HepG2 (cell line): ENCODE data around the gene DHX57. TPM values are rescaled to one million over a fixed set of nuclear protein-coding genes. Genes with fewer than 3 reads are reported as not detected.

ENCODE experiments used
- AHR ChIP-seq: IDR thresholded peaks from 2 replicates; pipeline ENCODE4 v1.6.1; 2018; ENCODE audit warnings: missing genetic modification reagents, missing compliant biosample characterization
- BORCS8-MEF2B ChIP-seq: sonication (generic); formaldehyde crosslinking; IDR thresholded peaks from 2 replicates; pipeline ENCODE4 v1.8.0; 2022; ENCODE audit warnings: mild to moderate bottlenecking, missing genetic modification reagents
- CREM ChIP-seq, 2 experiments: sonication (generic) in 1 of 2; formaldehyde crosslinking in 1 of 2; IDR thresholded peaks; 2 replicates each; pipeline versions ENCODE4 v1.4.0 to v1.6.1; 2016 to 2020; ENCODE audit warnings: antibody characterized with exemption in 1 of 2, mild to moderate bottlenecking in 1 of 2, missing genetic modification reagents in 1 of 2
- EEA1 ChIP-seq: sonication (generic); formaldehyde crosslinking; IDR thresholded peaks from 2 replicates; pipeline ENCODE4 v1.5.1; 2020; ENCODE audit warnings: mild to moderate bottlenecking, missing genetic modification reagents, borderline replicate concordance
- MIER3 ChIP-seq: IDR thresholded peaks from 2 replicates; pipeline ENCODE4 v1.6.1; 2016; ENCODE audit warnings: missing compliant biosample characterization, borderline replicate concordance
- NFATC3 ChIP-seq: sonication (generic); formaldehyde crosslinking; IDR thresholded peaks from 2 replicates; pipeline ENCODE4 v1.5.1; 2020; ENCODE audit warnings: mild to moderate bottlenecking, missing genetic modification reagents
- NFE2L1 ChIP-seq: sonication (generic); formaldehyde crosslinking; IDR thresholded peaks from 2 replicates; pipeline ENCODE4 v1.4.0; 2020; ENCODE audit warnings: missing genetic modification reagents, mild to moderate bottlenecking, borderline replicate concordance
- RELA ChIP-seq: sonication (generic); formaldehyde crosslinking; IDR thresholded peaks from 2 replicates; pipeline ENCODE4 v1.4.0; 2020; ENCODE audit warnings: missing genetic modification reagents
- RFX1 ChIP-seq: fragments of 450-650 bp; IDR thresholded peaks from 2 replicates; pipeline ENCODE4 v1.6.1; 2017
- RFX3 ChIP-seq: IDR thresholded peaks from 2 replicates; pipeline ENCODE4 v1.6.1; 2016; ENCODE audit warnings: missing biosample characterization, missing genetic modification reagents
- TBX2 ChIP-seq: sonication (generic); formaldehyde crosslinking; IDR thresholded peaks from 2 replicates; pipeline ENCODE4 v1.5.0; 2020; ENCODE audit warnings: missing genetic modification reagents, mild to moderate bottlenecking, borderline replicate concordance
- THAP9 ChIP-seq: sonication (generic); formaldehyde crosslinking; IDR thresholded peaks from 2 replicates; pipeline ENCODE4; 2020; ENCODE audit warnings: missing genetic modification reagents, mild to moderate bottlenecking, borderline replicate concordance
- THYN1 ChIP-seq: sonication (generic); formaldehyde crosslinking; IDR thresholded peaks from 2 replicates; pipeline ENCODE4 v1.8.1; 2023; ENCODE audit warnings: low read depth, mild to moderate bottlenecking, moderate library complexity, missing genetic modification reagents, borderline replicate concordance
- U2AF2 ChIP-seq: fragments of 200-400 bp; formaldehyde crosslinking; IDR thresholded peaks from 2 replicates; pipeline ENCODE4 v1.6.1; 2017; ENCODE audit warnings: low read depth, mild to moderate bottlenecking, low read length
- ZNF232 ChIP-seq: sonication (generic); formaldehyde crosslinking; IDR thresholded peaks from 2 replicates; pipeline ENCODE4 v1.4.0; 2020; ENCODE audit warnings: missing genetic modification reagents, borderline replicate concordance
- ZNF251 ChIP-seq: sonication (generic); formaldehyde crosslinking; IDR thresholded peaks from 2 replicates; pipeline ENCODE4 v1.9.0; 2021; ENCODE audit warnings: mild to moderate bottlenecking, missing genetic modification reagents
- ZNF326 ChIP-seq: sonication (generic); formaldehyde crosslinking; IDR thresholded peaks from 2 replicates; pipeline ENCODE4 v1.4.0; 2020; ENCODE audit warnings: missing genetic modification reagents, borderline replicate concordance
- ZNF660 ChIP-seq: sonication (generic); formaldehyde crosslinking; IDR thresholded peaks from 2 replicates; pipeline ENCODE4 v1.5.1; 2020; ENCODE audit warnings: mild to moderate bottlenecking, low read depth, missing genetic modification reagents, borderline replicate concordance
- ZNF768 ChIP-seq: sonication (generic); formaldehyde crosslinking; IDR thresholded peaks from 2 replicates; pipeline ENCODE4 v1.4.0; 2020; ENCODE audit warnings: missing genetic modification reagents
- ZSCAN5A ChIP-seq: sonication (generic); formaldehyde crosslinking; IDR thresholded peaks from 2 replicates; pipeline ENCODE4 v1.8.0; 2022; ENCODE audit warnings: mild to moderate bottlenecking, missing genetic modification reagents, borderline replicate concordance
- polyA plus RNA-seq, 8 experiments: library from polyadenylated mRNA; depleted of rRNA in 3 of 8; stranded (reverse) in 7 of 8; unstranded in 1 of 8; fragments of >200 nt; fragmentation: Illumina TruSeq in 4 of 8; extraction: Trizol in 4 of 8; gene quantifications; 2 replicates each; pipeline versions ENCODE4 v1.2.1 to v1.2.3, GENCODE V29; 2011 to 2016; ENCODE audit warnings: low read depth in 4 of 8, missing spikeins in 1 of 8, mixed read lengths in 1 of 8; ENCODE audit not compliant: insufficient read depth in 1 of 8
- total RNA-seq, 5 experiments: library from RNA; depleted of rRNA; stranded (reverse); fragments of >200 nt; fragmentation: Illumina TruSeq; extraction: Trizol; gene quantifications; 2 replicates each; pipeline ENCODE4 v1.2.3, GENCODE V29; 2016; ENCODE audit warnings: low read depth in 1 of 5
- TF ChIP-seq, protein P1 (sequence below): sonication (generic); formaldehyde crosslinking; IDR thresholded peaks from 2 replicates; pipeline ENCODE4 v1.4.0; 2020; ENCODE audit warnings: mild to moderate bottlenecking, missing genetic modification reagents, borderline replicate concordance

Gene DHX57
- total and polyA plus RNA-seq, 2 of the 13 experiments (the other 11 are each of a cell fraction or from before 2014, with no cell fraction given) = 9.2 to 24.2 TPM

DNA sequence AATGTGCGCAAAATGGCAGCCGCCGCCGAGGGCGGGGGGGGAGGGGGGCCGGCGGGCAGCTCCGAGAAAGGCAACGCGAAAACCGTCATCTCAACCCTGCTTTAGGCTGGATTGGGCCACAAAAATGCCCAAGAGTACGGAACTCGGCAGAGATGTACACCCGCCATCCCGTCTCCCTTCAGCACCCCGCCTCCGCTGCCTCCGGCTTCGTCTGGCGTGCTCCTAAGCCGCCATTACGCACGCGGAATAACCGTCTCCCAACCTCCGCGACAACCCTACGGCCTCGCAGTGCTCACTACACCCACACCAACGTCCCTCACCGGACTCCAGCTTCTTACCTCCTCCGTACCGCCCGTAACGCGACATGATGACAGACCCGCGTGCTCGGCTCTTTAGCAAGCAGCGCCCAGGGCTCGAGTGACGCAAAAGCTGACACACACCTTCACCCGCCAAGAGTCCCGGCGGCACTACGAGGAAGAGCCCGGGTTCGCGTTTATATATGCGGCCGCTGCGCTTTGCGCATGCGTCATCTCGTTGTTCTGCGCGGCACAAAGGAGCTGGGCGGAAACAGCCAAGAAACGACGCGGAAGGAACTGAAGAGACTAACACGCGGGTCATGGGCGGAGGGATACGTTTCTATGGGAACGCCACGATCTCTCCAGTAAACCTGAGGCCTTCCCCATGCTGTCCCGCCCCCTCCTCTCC lies 124.7 kb downstream of the DHX57 start, which contains the start of gene SRSF7 (continued):
- TF ChIP-seq CREM (IDR thresholded peaks at IDR 0.05) (peak; percentile 68), CREM (CRISPR knock-in tag; IDR thresholded peaks at IDR 0.05) (peak; percentile 41; the same call in 1 of the 2 replicates), MIER3 (peak; percentile 86), U2AF2 (no peak), ZNF326 (CRISPR knock-in tag) (no peak), NFATC3 (peak; percentile 92), BORCS8-MEF2B (peak; percentile 97), THYN1 (CRISPR knock-in tag) (no peak), THAP9 (CRISPR knock-in tag) (peak; percentile 90; the same call in 1 of the 2 replicates), ZNF232 (CRISPR knock-in tag) (peak; percentile 91), EEA1 (CRISPR knock-in tag) (no peak), RFX3 (peak; percentile 92), RFX1 (peak; percentile 91), NFE2L1 (no peak; the same call in 1 of the 2 replicates), ZSCAN5A (CRISPR knock-in tag) (peak; percentile 94), RELA (CRISPR knock-in tag) (peak; percentile 87), ZNF251 (CRISPR knock-in tag) (peak; percentile 18; the same call in 1 of the 2 replicates), AHR (CRISPR knock-in tag) (peak; percentile 95), ZNF660 (CRISPR knock-in tag) (no peak), ZNF768 (CRISPR knock-in tag) (peak; percentile 73; the same call in 1 of the 2 replicates), TBX2 (CRISPR knock-in tag) (peak; percentile 88)
- TF ChIP-seq, protein P1, sequence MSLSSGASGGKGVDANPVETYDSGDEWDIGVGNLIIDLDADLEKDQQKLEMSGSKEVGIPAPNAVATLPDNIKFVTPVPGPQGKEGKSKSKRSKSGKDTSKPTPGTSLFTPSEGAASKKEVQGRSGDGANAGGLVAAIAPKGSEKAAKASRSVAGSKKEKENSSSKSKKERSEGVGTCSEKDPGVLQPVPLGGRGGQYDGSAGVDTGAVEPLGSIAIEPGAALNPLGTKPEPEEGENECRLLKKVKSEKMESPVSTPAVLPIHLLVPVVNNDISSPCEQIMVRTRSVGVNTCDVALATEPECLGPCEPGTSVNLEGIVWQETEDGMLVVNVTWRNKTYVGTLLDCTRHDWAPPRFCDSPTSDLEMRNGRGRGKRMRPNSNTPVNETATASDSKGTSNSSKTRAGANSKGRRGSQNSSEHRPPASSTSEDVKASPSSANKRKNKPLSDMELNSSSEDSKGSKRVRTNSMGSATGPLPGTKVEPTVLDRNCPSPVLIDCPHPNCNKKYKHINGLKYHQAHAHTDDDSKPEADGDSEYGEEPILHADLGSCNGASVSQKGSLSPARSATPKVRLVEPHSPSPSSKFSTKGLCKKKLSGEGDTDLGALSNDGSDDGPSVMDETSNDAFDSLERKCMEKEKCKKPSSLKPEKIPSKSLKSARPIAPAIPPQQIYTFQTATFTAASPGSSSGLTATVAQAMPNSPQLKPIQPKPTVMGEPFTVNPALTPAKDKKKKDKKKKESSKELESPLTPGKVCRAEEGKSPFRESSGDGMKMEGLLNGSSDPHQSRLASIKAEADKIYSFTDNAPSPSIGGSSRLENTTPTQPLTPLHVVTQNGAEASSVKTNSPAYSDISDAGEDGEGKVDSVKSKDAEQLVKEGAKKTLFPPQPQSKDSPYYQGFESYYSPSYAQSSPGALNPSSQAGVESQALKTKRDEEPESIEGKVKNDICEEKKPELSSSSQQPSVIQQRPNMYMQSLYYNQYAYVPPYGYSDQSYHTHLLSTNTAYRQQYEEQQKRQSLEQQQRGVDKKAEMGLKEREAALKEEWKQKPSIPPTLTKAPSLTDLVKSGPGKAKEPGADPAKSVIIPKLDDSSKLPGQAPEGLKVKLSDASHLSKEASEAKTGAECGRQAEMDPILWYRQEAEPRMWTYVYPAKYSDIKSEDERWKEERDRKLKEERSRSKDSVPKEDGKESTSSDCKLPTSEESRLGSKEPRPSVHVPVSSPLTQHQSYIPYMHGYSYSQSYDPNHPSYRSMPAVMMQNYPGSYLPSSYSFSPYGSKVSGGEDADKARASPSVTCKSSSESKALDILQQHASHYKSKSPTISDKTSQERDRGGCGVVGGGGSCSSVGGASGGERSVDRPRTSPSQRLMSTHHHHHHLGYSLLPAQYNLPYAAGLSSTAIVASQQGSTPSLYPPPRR (CRISPR knock-in tag) = no peak; the same call in none of the 2 replicates
